HAP-1 (cell line): Measurements from ENCODE around the gene PTPN2.

Experiments used
- DNase-seq, 2 experiments: peaks; one replicate each; pipeline ENCODE4 v3.0.0-alpha.2; 2016 to 2020; ENCODE audit warnings: low spot score in 2 of 2
- H3K27me3 ChIP-seq: fragments of 250-450 bp; sonication (Bioruptor Pico); 2 replicates; pipeline ENCODE4 v1.5.1; 2020; ENCODE audit warnings: low read depth, mild to moderate bottlenecking, moderate library complexity
- H3K36me3 ChIP-seq: fragments of 250-450 bp; sonication (Bioruptor Pico); replicated peaks from 2 replicates; pipeline ENCODE4 v1.5.1; 2020; ENCODE audit warnings: mild to moderate bottlenecking
- H3K4me1 ChIP-seq: fragments of 250-450 bp; sonication (Bioruptor Pico); 2 replicates; pipeline ENCODE4 v1.5.1; 2020; ENCODE audit warnings: mild to moderate bottlenecking
- H3K4me3 ChIP-seq: fragments of 250-450 bp; sonication (Bioruptor Pico); 2 replicates; pipeline ENCODE4 v1.5.1; 2020; ENCODE audit warnings: mild to moderate bottlenecking, moderate library complexity
- H3K9me3 ChIP-seq: fragments of 250-450 bp; sonication (Bioruptor Pico); 2 replicates; pipeline ENCODE4 v1.5.1; 2020; ENCODE audit warnings: mild to moderate bottlenecking, moderate library complexity
- in situ Hi-C: fragments of 300-500 bp; cut with MboI; formaldehyde crosslinking; loops from 3 replicates; pipeline ENCODE4 v1.14.3; 2020; ENCODE audit warnings: low sequenced_read_pairs, inconsistent platforms, mixed read lengths

The PTPN2 gene

GRCh38 chr18:12840382-12840781 is 43.7 kb downstream of the PTPN2 start:
- DNase-seq: no peak
- Histone ChIP-seq H3K9me3 (no peaks in the 10 kb centered on the region), H3K27me3 (no peaks in the 10 kb centered on the region), H3K36me3 (no peaks in the 10 kb centered on the region), H3K4me1 (peaks cover 7% of the 10 kb centered on the region), H3K4me3 (no peak overlapping the region)
- in situ Hi-C loops: no loop called here

- H3K4me3 ChIP-seq: no peak overlapping the region
- H3K27me3 ChIP-seq: no peaks in the 10 kb centered on the region
- no peaks in the 10 kb centered on the region for H3K9me3 ChIP-seq
- in situ Hi-C loops: no loop called here
- H3K36me3 ChIP-seq: no peaks in the 10 kb centered on the region
- no peak for DNase-seq
- H3K4me1 ChIP-seq: peaks cover 7% of the 10 kb centered on the region
Measured at GRCh38 chr18:12839526-12840196, 44.4 kb downstream of the PTPN2 start.

GRCh38 chr18:12839057-12839525 is 44.9 kb downstream of the PTPN2 start:
- Histone ChIP-seq H3K36me3 (no peaks in the 10 kb centered on the region), H3K4me1 (peaks cover 7% of the 10 kb centered on the region), H3K4me3 (no peak overlapping the region), H3K27me3 (no peaks in the 10 kb centered on the region), H3K9me3 (no peaks in the 10 kb centered on the region)
- in situ Hi-C loops: no loop called here
- DNase-seq: no peak

- no peak for DNase-seq
Measured at GRCh38 chr18:12838178-12838634, 45.8 kb downstream of the PTPN2 start.

GRCh38 chr18:12837747-12838146 is 46.3 kb downstream of the PTPN2 start:
- in situ Hi-C loops: no loop called here
- DNase-seq: peak in 1 of 2 experiments; percentile 12
- Histone ChIP-seq H3K27me3 (no peaks in the 10 kb centered on the region), H3K4me1 (peaks cover 7% of the 10 kb centered on the region), H3K9me3 (no peaks in the 10 kb centered on the region), H3K36me3 (no peaks in the 10 kb centered on the region), H3K4me3 (no peak overlapping the region)

More at GRCh38 chr18:12838178-12838634, 45.8 kb downstream of the PTPN2 start:
- H3K4me1 ChIP-seq: peaks cover 7% of the 10 kb centered on the region
- H3K36me3 ChIP-seq: no peaks in the 10 kb centered on the region
- no peaks in the 10 kb centered on the region for H3K27me3 ChIP-seq
- H3K9me3 ChIP-seq: no peaks in the 10 kb centered on the region
- in situ Hi-C loops: no loop called here
- no peak overlapping the region for H3K4me3 ChIP-seq

- Histone ChIP-seq H3K36me3 (no peaks in the 10 kb centered on the region), H3K27me3 (no peaks in the 10 kb centered on the region), H3K4me3 (no peak overlapping the region), H3K4me1 (peaks cover 7% of the 10 kb centered on the region), H3K9me3 (no peaks in the 10 kb centered on the region)
- no peak for DNase-seq
- in situ Hi-C loops: no loop called here
Measured at GRCh38 chr18:12836551-12836950, 47.5 kb downstream of the PTPN2 start.

GRCh38 chr18:12828116-12829051 is 55.7 kb downstream of the PTPN2 start:
- in situ Hi-C loops: no loop called here
- Histone ChIP-seq H3K36me3 (peaks cover 16% of the 10 kb centered on the region), H3K27me3 (no peaks in the 10 kb centered on the region), H3K4me3 (no peak overlapping the region), H3K4me1 (no peaks in the 10 kb centered on the region), H3K9me3 (peaks cover 5% of the 10 kb centered on the region; the same call in 1 of the 2 replicates)
- no peak for DNase-seq

- no peak overlapping the region for H3K4me3 ChIP-seq
- no peaks in the 10 kb centered on the region for H3K4me1 ChIP-seq
- DNase-seq: no peak
- no peaks in the 10 kb centered on the region for H3K27me3 ChIP-seq
- in situ Hi-C loops: no loop called here
- H3K36me3 ChIP-seq: peaks cover 16% of the 10 kb centered on the region
- H3K9me3 ChIP-seq: peaks cover 5% of the 10 kb centered on the region; the same call in 1 of the 2 replicates
Measured at GRCh38 chr18:12827588-12827987, 56.4 kb downstream of the PTPN2 start.

GRCh38 chr18:12825230-12825629 is 58.8 kb downstream of the PTPN2 start:
- H3K9me3 ChIP-seq: peaks cover 5% of the 10 kb centered on the region; the same call in 1 of the 2 replicates
- DNase-seq: no peak
- in situ Hi-C loops: no loop called here
- H3K27me3 ChIP-seq: no peaks in the 10 kb centered on the region
- H3K36me3 ChIP-seq: peaks cover 16% of the 10 kb centered on the region
- H3K4me3 ChIP-seq: no peak overlapping the region
- H3K4me1 ChIP-seq: no peaks in the 10 kb centered on the region

GRCh38 chr18:12823892-12824291 is 60.1 kb downstream of the PTPN2 start:
- peaks cover 16% of the 10 kb centered on the region for H3K36me3 ChIP-seq
- no peaks in the 10 kb centered on the region for H3K27me3 ChIP-seq
- DNase-seq: no peak
- no peak overlapping the region for H3K4me3 ChIP-seq
- H3K4me1 ChIP-seq: no peaks in the 10 kb centered on the region
- in situ Hi-C loops: no loop called here
- H3K9me3 ChIP-seq: peaks cover 5% of the 10 kb centered on the region; the same call in 1 of the 2 replicates

GRCh38 chr18:12821408-12821807 is 62.6 kb downstream of the PTPN2 start:
- no peak for DNase-seq

GRCh38 chr18:12820506-12820905 is 63.5 kb downstream of the PTPN2 start:
- in situ Hi-C loops: no loop called here
- Histone ChIP-seq H3K27me3 (no peaks in the 10 kb centered on the region), H3K36me3 (peaks cover 11% of the 10 kb centered on the region), H3K4me1 (no peaks in the 10 kb centered on the region), H3K4me3 (no peak overlapping the region), H3K9me3 (no peaks in the 10 kb centered on the region)
- DNase-seq: no peak

More at GRCh38 chr18:12821408-12821807, 62.6 kb downstream of the PTPN2 start:
- H3K27me3 ChIP-seq: no peaks in the 10 kb centered on the region
- no peak overlapping the region for H3K4me3 ChIP-seq
- H3K36me3 ChIP-seq: peaks cover 6% of the 10 kb centered on the region
- H3K9me3 ChIP-seq: no peaks in the 10 kb centered on the region
- no peaks in the 10 kb centered on the region for H3K4me1 ChIP-seq
- in situ Hi-C loops: no loop called here

GRCh38 chr18:12819841-12820240 is 64.2 kb downstream of the PTPN2 start:
- H3K9me3 ChIP-seq: no peaks in the 10 kb centered on the region
- no peak for DNase-seq
- peaks cover 7% of the 10 kb centered on the region for H3K36me3 ChIP-seq
- H3K27me3 ChIP-seq: no peaks in the 10 kb centered on the region
- no peaks in the 10 kb centered on the region for H3K4me1 ChIP-seq
- in situ Hi-C loops: no loop called here
- H3K4me3 ChIP-seq: no peak overlapping the region

GRCh38 chr18:12819322-12819721 is 64.7 kb downstream of the PTPN2 start:
- no peak for DNase-seq

More at GRCh38 chr18:12819322-12819721, 64.7 kb downstream of the PTPN2 start:
- in situ Hi-C loops: no loop called here
- Histone ChIP-seq H3K27me3 (no peaks in the 10 kb centered on the region), H3K36me3 (peaks cover 7% of the 10 kb centered on the region), H3K9me3 (no peaks in the 10 kb centered on the region), H3K4me1 (no peaks in the 10 kb centered on the region), H3K4me3 (no peak overlapping the region)
